ENCODE data around the gene TAF11L6. TPM values are rescaled to one million over a fixed set of nuclear protein-coding genes. Genes with fewer than 3 reads are reported as not detected.
"Not testable (repeated sequence)": the region's sequence is repeated elsewhere in the genome, so short reads cannot be mapped to it uniquely, and the experiment has no call there.

TAF11L6 gene
- total RNA-seq, 2 experiments from 2014 or later, result not detected

- H3K27ac Mint-ChIP-seq; CTCF ChIA-PET; H3K9me3 Mint-ChIP-seq; POLR2A ChIA-PET; H3K36me3 Mint-ChIP-seq (ENCODE audit: low read depth); H3K4me1 Mint-ChIP-seq; H3K27me3 Mint-ChIP-seq; H3K4me3 Mint-ChIP-seq; DNase-seq: not testable (repeated sequence)
Measured at GRCh38 chr5:17524935-17525334, 3.5 kb upstream of the TAF11L6 start, which contains the start of gene TAF11L5. TAF11L5 (plus strand) TSS chr5:17525235.

DNA sequence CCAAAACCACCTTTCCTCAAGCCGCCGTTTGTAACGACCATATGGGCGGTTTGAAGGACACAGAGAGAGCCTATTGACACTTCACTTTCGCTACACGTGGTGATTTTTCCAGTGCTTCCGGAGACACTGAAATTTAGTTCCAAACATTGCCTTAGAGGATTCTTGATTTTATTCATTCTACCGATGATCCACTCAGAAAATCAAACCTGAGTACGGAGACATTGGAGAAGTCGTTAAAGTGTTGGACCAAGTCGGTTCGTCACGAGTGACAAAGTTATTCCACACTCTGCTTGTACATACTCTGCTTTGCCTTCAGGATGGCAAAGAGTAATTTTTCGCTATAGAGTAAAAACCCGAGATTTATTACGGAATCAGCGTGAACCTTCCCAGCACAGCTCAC, 2.0 kb upstream of the TAF11L6 start:
- POLR2A ChIA-PET; H3K9me3 Mint-ChIP-seq; H3K4me1 Mint-ChIP-seq; H3K27me3 Mint-ChIP-seq; H3K27ac Mint-ChIP-seq; CTCF ChIA-PET; H3K4me3 Mint-ChIP-seq; H3K36me3 Mint-ChIP-seq (ENCODE audit: low read depth): not testable (repeated sequence)
- DNase-seq, result peak; percentile 17

Other genes with a start within 250 kb of the TAF11L6 start
- gene TAF11L2, start 30.4 kb upstream of the TAF11L6 start, total RNA-seq, result not detected
- gene TAF11L3, start 10.3 kb upstream of the TAF11L6 start, total RNA-seq, result not detected
- not detected for gene TAF11L4, start 6.9 kb upstream of the TAF11L6 start, total RNA-seq
- not detected for gene TAF11L5, start 3.4 kb upstream of the TAF11L6 start, total RNA-seq
- gene TAF11L7, start 57.1 kb downstream of the TAF11L6 start, total RNA-seq, result not detected
- not detected for gene TAF11L8, start 62.3 kb downstream of the TAF11L6 start, total RNA-seq
- gene TAF11L9, start 65.7 kb downstream of the TAF11L6 start, total RNA-seq, result not detected
- gene TAF11L10, start 69.2 kb downstream of the TAF11L6 start, total RNA-seq, result not detected
- not detected for gene TAF11L11, start 75.5 kb downstream of the TAF11L6 start, total RNA-seq
- not detected for gene TAF11L12, start 81.7 kb downstream of the TAF11L6 start, total RNA-seq
- gene TAF11L13, start 103.4 kb downstream of the TAF11L6 start, total RNA-seq, result not detected
- not detected for gene TAF11L14, start 105.8 kb downstream of the TAF11L6 start, total RNA-seq

Measured in activated CD4-positive, alpha-beta T cell treated with anti-CD3 and anti-CD28 coated beads, Interleukin-2, amount 10 ng/mL, durations not matched to agents 7 days and 5 days (primary cell).